Esophagus squamous epithelium (tissue), 4 donors: ENCODE data around the gene SLC2A13.

Experiments
- POLR2A ChIP-seq, 4 donors: fragments of 450-650 bp; IDR thresholded peaks; one replicate each; pipeline ENCODE4 v1.6.1; 2017; ENCODE audit warnings: antibody characterized with exemption in 4 of 4, mild to moderate bottlenecking in 4 of 4, moderate library complexity in 3 of 4
- TF ChIP-seq, protein P1 (sequence below), 6 experiments: fragments of 450-650 bp in 4 of 6; fragments of 200-600 bp in 2 of 6; sonication (generic) in 2 of 6; IDR thresholded peaks; one replicate each; pipeline ENCODE4 v1.5.1; 2016 to 2019; ENCODE audit warnings: antibody characterized with exemption in 6 of 6, mild to moderate bottlenecking in 4 of 6, moderate library complexity in 4 of 6

DNA sequence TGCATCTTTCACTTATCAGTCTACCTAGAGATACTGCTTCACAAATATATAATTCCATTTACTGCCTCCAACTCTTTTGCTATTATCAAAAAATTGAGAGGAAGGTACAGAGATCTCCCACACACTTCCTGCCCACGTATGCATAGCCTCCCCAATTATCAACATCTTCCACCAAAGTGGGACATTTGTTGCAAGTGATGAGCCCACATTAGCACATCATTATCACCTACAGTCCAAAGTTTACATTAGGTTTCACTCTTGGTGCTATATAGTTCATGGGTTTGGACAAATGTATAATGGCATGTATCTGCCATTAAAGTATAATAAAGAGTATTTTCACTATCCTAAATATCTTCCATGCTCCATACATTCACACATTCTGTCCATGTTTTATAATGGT is 66.3 kb downstream of the SLC2A13 start:
- TF ChIP-seq, protein P1, sequence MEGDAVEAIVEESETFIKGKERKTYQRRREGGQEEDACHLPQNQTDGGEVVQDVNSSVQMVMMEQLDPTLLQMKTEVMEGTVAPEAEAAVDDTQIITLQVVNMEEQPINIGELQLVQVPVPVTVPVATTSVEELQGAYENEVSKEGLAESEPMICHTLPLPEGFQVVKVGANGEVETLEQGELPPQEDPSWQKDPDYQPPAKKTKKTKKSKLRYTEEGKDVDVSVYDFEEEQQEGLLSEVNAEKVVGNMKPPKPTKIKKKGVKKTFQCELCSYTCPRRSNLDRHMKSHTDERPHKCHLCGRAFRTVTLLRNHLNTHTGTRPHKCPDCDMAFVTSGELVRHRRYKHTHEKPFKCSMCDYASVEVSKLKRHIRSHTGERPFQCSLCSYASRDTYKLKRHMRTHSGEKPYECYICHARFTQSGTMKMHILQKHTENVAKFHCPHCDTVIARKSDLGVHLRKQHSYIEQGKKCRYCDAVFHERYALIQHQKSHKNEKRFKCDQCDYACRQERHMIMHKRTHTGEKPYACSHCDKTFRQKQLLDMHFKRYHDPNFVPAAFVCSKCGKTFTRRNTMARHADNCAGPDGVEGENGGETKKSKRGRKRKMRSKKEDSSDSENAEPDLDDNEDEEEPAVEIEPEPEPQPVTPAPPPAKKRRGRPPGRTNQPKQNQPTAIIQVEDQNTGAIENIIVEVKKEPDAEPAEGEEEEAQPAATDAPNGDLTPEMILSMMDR (IDR thresholded peaks at IDR 0.05): no peak
- no peak for TF ChIP-seq POLR2A (IDR thresholded peaks at IDR 0.05)
